ENCODE data around the gene HAUS5. TPM values are rescaled to one million over a fixed set of nuclear protein-coding genes. Genes with fewer than 3 reads are reported as not detected.

HAUS5 gene
- total RNA-seq, 1 experiment from 2014 or later = 31.7 TPM

- H3K36me3 ChIP-seq (ENCODE audit: control insufficient read depth in 1 of 2, insufficient read depth in 2 of 2, low read length in 2 of 2) = no peaks in the 10 kb centered on the region
- ATAC-seq (no peak), DNase-seq (ENCODE audit: low read depth, low spot score) (no peak)
- no peaks in the 10 kb centered on the region for H3K79me2 ChIP-seq (ENCODE audit: insufficient read depth, low read length)
- no peak overlapping the region for H3K9ac ChIP-seq (ENCODE audit: low read length)
- H3K27me3 ChIP-seq (ENCODE audit: insufficient read depth, low read length) = no peaks in the 10 kb centered on the region
- H3K27ac ChIP-seq (ENCODE audit: low read depth, low read length) = no peak overlapping the region
- H3K4me1 ChIP-seq (ENCODE audit: control insufficient read depth in 1 of 2, insufficient read depth in 2 of 2, low read length in 2 of 2) = no peaks in the 10 kb centered on the region
- ChIA-PET RAD21 (ENCODE audit: low non-redundant PET in 1 of 2, low total read pairs in 2 of 2, uncharacterized antibody in 2 of 2, unreplicated experiment in 2 of 2) (no interaction called here), POLR2A (no interaction called here), CTCF (interaction anchor here (1.5 kb wide), 1 partner anchor 10 kb away, joined by 3 read pairs; no protein-coding TSS in a partner anchor)
- H3K4me3 ChIP-seq (replicated peaks in 1 of 2; ENCODE audit: low read depth in 1 of 2, low read length in 2 of 2) = no peak overlapping the region
- H3K9me3 ChIP-seq (ENCODE audit: control insufficient read depth in 1 of 2, insufficient read depth in 1 of 2, low read depth in 1 of 2, low read length in 2 of 2) = no peaks in the 10 kb centered on the region
- no peaks in the 10 kb centered on the region for H4K20me1 ChIP-seq (ENCODE audit: insufficient read depth)
- H3K9me2 ChIP-seq (ENCODE audit: insufficient read depth) = no peaks in the 10 kb centered on the region
- H3K4me2 ChIP-seq (ENCODE audit: low read length) = no peak overlapping the region
- no peak overlapping the region for H2AFZ ChIP-seq (ENCODE audit: low read depth, low read length, poor library complexity, severe bottlenecking)
- no TSS peak for BruUV-seq (replicated peaks)
- intact Hi-C loops (cut with micrococcal nuclease) = no loop called here
- TF ChIP-seq EGR1 (IDR thresholded peaks at IDR 0.05; ENCODE audit: low read depth) (no peak), YY1 (IDR thresholded peaks at IDR 0.05; ENCODE audit: extremely low read depth, insufficient replicate concordance, low read depth, low read length) (no peak), EZH2 (IDR thresholded peaks at IDR 0.05) (no peak), CTCF (IDR thresholded peaks at IDR 0.05 in 2 of 3, conservative IDR thresholded peaks at IDR 0.05 in 1 of 3; ENCODE audit: borderline replicate concordance in 1 of 3, insufficient read depth in 1 of 3, low read depth in 2 of 3, low read length in 2 of 3) (no peak), TCF7L2 (IDR thresholded peaks at IDR 0.05; ENCODE audit: borderline replicate concordance, extremely low read depth, insufficient read depth, insufficient read length) (no peak), SRF (IDR thresholded peaks at IDR 0.05; ENCODE audit: low read depth) (no peak), ELF1 (IDR thresholded peaks at IDR 0.05; ENCODE audit: borderline replicate concordance, low read depth) (no peak), EZH2phosphoT487 (IDR thresholded peaks at IDR 0.05; ENCODE audit: borderline replicate concordance) (no peak), SP1 (IDR thresholded peaks at IDR 0.05; ENCODE audit: low read depth) (no peak), RAD21 (IDR thresholded peaks at IDR 0.05; ENCODE audit: low read depth) (no peak), SIN3A (IDR thresholded peaks at IDR 0.05; ENCODE audit: low read depth) (no peak), POLR2AphosphoS5 (IDR thresholded peaks at IDR 0.05; ENCODE audit: low read depth, low read length) (no peak), ZNF274 (IDR thresholded peaks at IDR 0.05; ENCODE audit: low read depth, low read length) (no peak), CBX3 (IDR thresholded peaks at IDR 0.05; ENCODE audit: low read depth) (no peak)
- TF ChIP-seq, protein P1, sequence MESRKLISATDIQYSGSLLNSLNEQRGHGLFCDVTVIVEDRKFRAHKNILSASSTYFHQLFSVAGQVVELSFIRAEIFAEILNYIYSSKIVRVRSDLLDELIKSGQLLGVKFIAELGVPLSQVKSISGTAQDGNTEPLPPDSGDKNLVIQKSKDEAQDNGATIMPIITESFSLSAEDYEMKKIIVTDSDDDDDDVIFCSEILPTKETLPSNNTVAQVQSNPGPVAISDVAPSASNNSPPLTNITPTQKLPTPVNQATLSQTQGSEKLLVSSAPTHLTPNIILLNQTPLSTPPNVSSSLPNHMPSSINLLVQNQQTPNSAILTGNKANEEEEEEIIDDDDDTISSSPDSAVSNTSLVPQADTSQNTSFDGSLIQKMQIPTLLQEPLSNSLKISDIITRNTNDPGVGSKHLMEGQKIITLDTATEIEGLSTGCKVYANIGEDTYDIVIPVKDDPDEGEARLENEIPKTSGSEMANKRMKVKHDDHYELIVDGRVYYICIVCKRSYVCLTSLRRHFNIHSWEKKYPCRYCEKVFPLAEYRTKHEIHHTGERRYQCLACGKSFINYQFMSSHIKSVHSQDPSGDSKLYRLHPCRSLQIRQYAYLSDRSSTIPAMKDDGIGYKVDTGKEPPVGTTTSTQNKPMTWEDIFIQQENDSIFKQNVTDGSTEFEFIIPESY (IDR thresholded peaks at IDR 0.05; ENCODE audit: extremely low read depth, insufficient replicate concordance, low read length) = no peak
Measured at GRCh38 chr19:35590875-35591274, 21.7 kb upstream of the HAUS5 start.
